HepG2 (cell line): Measurements from ENCODE around the gene FAAP100. TPM values are rescaled to one million over a fixed set of nuclear protein-coding genes. Genes with fewer than 3 reads are reported as not detected.

Experiments
- BHLHE40 ChIP-seq: IDR thresholded peaks from 2 replicates; pipeline ENCODE4 v1.6.1; 2011; ENCODE audit warnings: low read length, improper control_type of control experiment
- FOXO1 ChIP-seq: sonication (generic); formaldehyde crosslinking; IDR thresholded peaks from 2 replicates; pipeline ENCODE4 v1.4.0; 2020; ENCODE audit warnings: missing genetic modification reagents
- HOXD1 ChIP-seq: sonication (generic); formaldehyde crosslinking; IDR thresholded peaks from 2 replicates; pipeline ENCODE4 v1.5.0; 2020; ENCODE audit warnings: missing genetic modification reagents
- JUND ChIP-seq: sonication (generic); formaldehyde crosslinking; IDR thresholded peaks from 2 replicates; pipeline ENCODE4 v1.8.0; 2022; ENCODE audit warnings: mild to moderate bottlenecking, missing genetic modification reagents
- MAZ ChIP-seq, 2 experiments: sonication (generic) in 1 of 2; formaldehyde crosslinking in 1 of 2; IDR thresholded peaks; 2 replicates each; pipeline versions ENCODE4 v1.5.0 to v1.6.1; 2012 to 2020; ENCODE audit warnings: low read depth in 2 of 2, mild to moderate bottlenecking in 2 of 2, borderline replicate concordance in 1 of 2, improper control_type of control experiment in 1 of 2, low read length in 1 of 2, missing genetic modification reagents in 1 of 2, moderate library complexity in 1 of 2
- MBNL3 ChIP-seq: fragments of 250-450 bp; sonication (Bioruptor Pico); conservative IDR thresholded peaks from 2 replicates; pipeline ENCODE4 v1.8.0; 2022; ENCODE audit warnings: mild to moderate bottlenecking, inconsistent platforms
- NFE2L2 ChIP-seq: fragments of 150-350 bp; IDR thresholded peaks from 2 replicates; pipeline ENCODE4 v1.6.1; 2014; ENCODE audit warnings: low read length
- SIN3B ChIP-seq: fragments of 150-350 bp; IDR thresholded peaks from 2 replicates; pipeline ENCODE4 v1.6.1; 2014; ENCODE audit warnings: low read length
- SSRP1 ChIP-seq: IDR thresholded peaks from 2 replicates; pipeline ENCODE4 v1.6.1; 2016; ENCODE audit warnings: control low read depth
- TEAD3 ChIP-seq: optimal IDR thresholded peaks from 2 replicates; pipeline ENCODE3; 2016; ENCODE audit warnings: borderline replicate concordance
- TRIM22 ChIP-seq: fragments of 450-650 bp; IDR thresholded peaks from 2 replicates; pipeline ENCODE4 v1.6.1; 2017
- ZNF235 ChIP-seq: sonication (generic); formaldehyde crosslinking; IDR thresholded peaks from 2 replicates; pipeline ENCODE4 v1.8.1; 2023; ENCODE audit warnings: mild to moderate bottlenecking, missing genetic modification reagents, borderline replicate concordance
- ZNF282 ChIP-seq: fragments of 450-650 bp; IDR thresholded peaks from 2 replicates; pipeline ENCODE4 v1.6.1; 2018; ENCODE audit not compliant: partially characterized antibody
- ZNF30 ChIP-seq: sonication (generic); formaldehyde crosslinking; IDR thresholded peaks from 2 replicates; pipeline ENCODE4 v1.5.0; 2020; ENCODE audit warnings: mild to moderate bottlenecking, missing genetic modification reagents
- ZNF614 ChIP-seq: IDR thresholded peaks from 2 replicates; pipeline ENCODE4 v1.6.1; 2018; ENCODE audit warnings: missing biosample characterization, missing genetic modification reagents, inconsistent platforms, borderline replicate concordance
- ZNF775 ChIP-seq: sonication (generic); formaldehyde crosslinking; IDR thresholded peaks from 2 replicates; pipeline ENCODE4 v1.4.0; 2020; ENCODE audit warnings: missing genetic modification reagents, mild to moderate bottlenecking, moderate library complexity, borderline replicate concordance
- ZNF781 ChIP-seq: sonication (generic); formaldehyde crosslinking; IDR thresholded peaks from 2 replicates; pipeline ENCODE4 v1.5.1; 2020; ENCODE audit warnings: borderline replicate concordance, mild to moderate bottlenecking, missing genetic modification reagents; ENCODE audit errors: not compliant biosample characterization
- polyA plus RNA-seq, 8 experiments: library from polyadenylated mRNA; depleted of rRNA in 3 of 8; stranded (reverse) in 7 of 8; unstranded in 1 of 8; fragments of >200 nt; fragmentation: Illumina TruSeq in 4 of 8; extraction: Trizol in 4 of 8; gene quantifications; 2 replicates each; pipeline versions ENCODE4 v1.2.1 to v1.2.3, GENCODE V29; 2011 to 2016; ENCODE audit warnings: low read depth in 4 of 8, missing spikeins in 1 of 8, mixed read lengths in 1 of 8; ENCODE audit not compliant: insufficient read depth in 1 of 8
- total RNA-seq, 5 experiments: library from RNA; depleted of rRNA; stranded (reverse); fragments of >200 nt; fragmentation: Illumina TruSeq; extraction: Trizol; gene quantifications; 2 replicates each; pipeline ENCODE4 v1.2.3, GENCODE V29; 2016; ENCODE audit warnings: low read depth in 1 of 5
- TF ChIP-seq, protein P1 (sequence below): IDR thresholded peaks from 2 replicates; pipeline ENCODE4 v1.6.1; 2016; ENCODE audit warnings: missing compliant biosample characterization, missing genetic modification reagents, borderline replicate concordance
- TF ChIP-seq, protein P2 (sequence below): IDR thresholded peaks from 2 replicates; pipeline ENCODE4 v1.6.1; 2016; ENCODE audit warnings: mild to moderate bottlenecking
- TF ChIP-seq, protein P3 (sequence below), 2 experiments: sonication (generic) in 1 of 2; formaldehyde crosslinking in 1 of 2; IDR thresholded peaks; 2 replicates each; pipeline versions ENCODE4 v1.6.1 to v1.9.0; 2014 to 2022; ENCODE audit warnings: antibody characterized with exemption in 1 of 2, borderline replicate concordance in 1 of 2, inconsistent platforms in 1 of 2, low read depth in 1 of 2, missing genetic modification reagents in 1 of 2

Gene FAAP100
- total and polyA plus RNA-seq, 2 of the 13 experiments (the other 11 are each of a cell fraction or from before 2014, with no cell fraction given): 7.6 to 20.8 TPM

DNA sequence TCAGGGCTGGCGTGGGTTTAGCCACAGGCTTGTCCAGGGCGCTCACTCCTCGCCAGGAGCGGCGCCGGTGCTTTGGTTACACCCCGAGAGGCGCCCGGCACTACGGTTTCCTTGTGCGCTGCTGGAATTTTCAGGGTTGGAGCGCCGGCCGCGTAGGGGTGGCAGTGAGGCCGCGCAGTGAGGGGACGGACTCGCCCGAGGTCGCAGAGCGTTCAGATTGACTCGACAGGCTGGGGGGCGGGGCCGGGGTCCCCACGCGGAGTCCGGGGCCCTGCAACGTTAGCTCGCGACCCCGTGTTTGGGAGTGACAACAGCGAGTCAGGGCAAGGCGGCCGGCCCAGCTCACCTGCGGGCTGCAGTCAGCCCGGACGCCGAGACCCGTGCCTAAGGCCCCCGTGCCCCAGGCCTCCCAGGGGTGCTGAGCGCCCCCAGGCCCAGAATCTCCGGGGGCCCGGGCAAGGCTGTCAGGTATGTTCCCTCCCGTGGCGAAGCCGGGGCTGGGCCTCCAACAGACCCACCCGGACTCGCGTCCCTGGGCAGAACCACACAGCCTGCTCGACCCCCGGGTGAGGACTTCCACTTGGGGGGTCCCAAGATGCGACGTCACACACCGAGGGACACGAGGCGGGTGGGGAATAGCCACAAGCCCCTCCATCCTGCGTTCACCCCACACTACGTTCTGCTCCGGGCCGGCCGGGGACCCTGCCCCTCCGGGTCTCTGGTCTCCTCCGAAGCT, 38.2 kb downstream of the FAAP100 start (continued):
- TF ChIP-seq, protein P1, sequence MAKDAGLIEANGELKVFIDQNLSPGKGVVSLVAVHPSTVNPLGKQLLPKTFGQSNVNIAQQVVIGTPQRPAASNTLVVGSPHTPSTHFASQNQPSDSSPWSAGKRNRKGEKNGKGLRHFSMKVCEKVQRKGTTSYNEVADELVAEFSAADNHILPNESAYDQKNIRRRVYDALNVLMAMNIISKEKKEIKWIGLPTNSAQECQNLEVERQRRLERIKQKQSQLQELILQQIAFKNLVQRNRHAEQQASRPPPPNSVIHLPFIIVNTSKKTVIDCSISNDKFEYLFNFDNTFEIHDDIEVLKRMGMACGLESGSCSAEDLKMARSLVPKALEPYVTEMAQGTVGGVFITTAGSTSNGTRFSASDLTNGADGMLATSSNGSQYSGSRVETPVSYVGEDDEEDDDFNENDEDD: no peak
- TF ChIP-seq HOXD1: peak; percentile 57; the same call in 1 of the 2 replicates
- TF ChIP-seq BHLHE40: no peak
- TF ChIP-seq ZNF781 (CRISPR knock-in tag): no peak
- TF ChIP-seq, protein P2, sequence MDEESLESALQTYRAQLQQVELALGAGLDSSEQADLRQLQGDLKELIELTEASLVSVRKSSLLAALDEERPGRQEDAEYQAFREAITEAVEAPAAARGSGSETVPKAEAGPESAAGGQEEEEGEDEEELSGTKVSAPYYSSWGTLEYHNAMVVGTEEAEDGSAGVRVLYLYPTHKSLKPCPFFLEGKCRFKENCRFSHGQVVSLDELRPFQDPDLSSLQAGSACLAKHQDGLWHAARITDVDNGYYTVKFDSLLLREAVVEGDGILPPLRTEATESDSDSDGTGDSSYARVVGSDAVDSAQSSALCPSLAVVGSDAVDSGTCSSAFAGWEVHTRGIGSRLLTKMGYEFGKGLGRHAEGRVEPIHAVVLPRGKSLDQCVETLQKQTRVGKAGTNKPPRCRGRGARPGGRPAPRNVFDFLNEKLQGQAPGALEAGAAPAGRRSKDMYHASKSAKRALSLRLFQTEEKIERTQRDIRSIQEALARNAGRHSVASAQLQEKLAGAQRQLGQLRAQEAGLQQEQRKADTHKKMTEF (CRISPR knock-in tag): no peak; the same call in 1 of the 2 replicates
- TF ChIP-seq, protein P3, sequence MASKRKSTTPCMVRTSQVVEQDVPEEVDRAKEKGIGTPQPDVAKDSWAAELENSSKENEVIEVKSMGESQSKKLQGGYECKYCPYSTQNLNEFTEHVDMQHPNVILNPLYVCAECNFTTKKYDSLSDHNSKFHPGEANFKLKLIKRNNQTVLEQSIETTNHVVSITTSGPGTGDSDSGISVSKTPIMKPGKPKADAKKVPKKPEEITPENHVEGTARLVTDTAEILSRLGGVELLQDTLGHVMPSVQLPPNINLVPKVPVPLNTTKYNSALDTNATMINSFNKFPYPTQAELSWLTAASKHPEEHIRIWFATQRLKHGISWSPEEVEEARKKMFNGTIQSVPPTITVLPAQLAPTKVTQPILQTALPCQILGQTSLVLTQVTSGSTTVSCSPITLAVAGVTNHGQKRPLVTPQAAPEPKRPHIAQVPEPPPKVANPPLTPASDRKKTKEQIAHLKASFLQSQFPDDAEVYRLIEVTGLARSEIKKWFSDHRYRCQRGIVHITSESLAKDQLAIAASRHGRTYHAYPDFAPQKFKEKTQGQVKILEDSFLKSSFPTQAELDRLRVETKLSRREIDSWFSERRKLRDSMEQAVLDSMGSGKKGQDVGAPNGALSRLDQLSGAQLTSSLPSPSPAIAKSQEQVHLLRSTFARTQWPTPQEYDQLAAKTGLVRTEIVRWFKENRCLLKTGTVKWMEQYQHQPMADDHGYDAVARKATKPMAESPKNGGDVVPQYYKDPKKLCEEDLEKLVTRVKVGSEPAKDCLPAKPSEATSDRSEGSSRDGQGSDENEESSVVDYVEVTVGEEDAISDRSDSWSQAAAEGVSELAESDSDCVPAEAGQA (IDR thresholded peaks at IDR 0.05; ENCODE audit: low read depth): no peak
- TF ChIP-seq, protein P3 (CRISPR knock-in tag; IDR thresholded peaks at IDR 0.05; ENCODE audit: borderline replicate concordance): no peak
- no peak for TF ChIP-seq NFE2L2
- no peak for TF ChIP-seq ZNF30 (CRISPR knock-in tag)
- no peak for TF ChIP-seq MBNL3 (CRISPR knock-in tag)
- TF ChIP-seq SSRP1 (CRISPR knock-in tag): no peak
- no peak for TF ChIP-seq ZNF775 (CRISPR knock-in tag)
- no peak; the same call in 1 of the 2 replicates for TF ChIP-seq ZNF235 (CRISPR knock-in tag)
- TF ChIP-seq JUND (CRISPR knock-in tag): no peak
- no peak for TF ChIP-seq FOXO1 (CRISPR knock-in tag)
- no peak for TF ChIP-seq ZNF282
- TF ChIP-seq MAZ (IDR thresholded peaks at IDR 0.05; ENCODE audit: borderline replicate concordance, low read depth, low read length): no peak; the same call in 1 of the 2 replicates
- no peak; the same call in 1 of the 2 replicates for TF ChIP-seq MAZ (CRISPR knock-in tag; IDR thresholded peaks at IDR 0.05; ENCODE audit: low read depth)
- no peak for TF ChIP-seq TRIM22
- no peak for TF ChIP-seq SIN3B
- peak; percentile 65 for TF ChIP-seq TEAD3
- TF ChIP-seq ZNF614 (CRISPR knock-in tag): no peak
